H9 (cell line): ENCODE results near the gene GARRE1. TPM values are rescaled to one million over a fixed set of nuclear protein-coding genes. Genes with fewer than 3 reads are reported as not detected.

ENCODE experiments used
- DNase-seq: peaks from one replicate; pipeline ENCODE4 v3.0.0-alpha.2; 2017
- H2AFZ ChIP-seq: one replicate; pipeline ENCODE4 v1.6.1; 2013; ENCODE audit warnings: mild to moderate bottlenecking, low read length, control low read depth, moderate library complexity
- H2AK5ac ChIP-seq: 2 replicates; pipeline ENCODE4 v1.6.1; 2013; ENCODE audit warnings: low read length, control low read depth, mixed read lengths; ENCODE audit not compliant: insufficient read length
- H2BK120ac ChIP-seq: one replicate; pipeline ENCODE4 v1.6.1; 2013; ENCODE audit warnings: low read depth, mild to moderate bottlenecking, low read length, control low read depth, inconsistent platforms; ENCODE audit not compliant: poor library complexity, severe bottlenecking
- H2BK12ac ChIP-seq: 2 replicates; pipeline ENCODE4 v1.6.1; 2013; ENCODE audit warnings: low read length, control low read depth, mixed read lengths, low read depth; ENCODE audit not compliant: insufficient read length
- H2BK15ac ChIP-seq: 2 replicates; pipeline ENCODE4 v1.6.1; 2013; ENCODE audit warnings: low read depth, low read length, control low read depth
- H2BK20ac ChIP-seq: one replicate; pipeline ENCODE4 v1.6.1; 2013; ENCODE audit warnings: low read depth, mild to moderate bottlenecking, low read length, control low read depth, inconsistent platforms; ENCODE audit not compliant: poor library complexity, severe bottlenecking
- H2BK5ac ChIP-seq: 2 replicates; pipeline ENCODE4 v1.6.1; 2013; ENCODE audit warnings: low read length, control low read depth, mixed read lengths; ENCODE audit not compliant: insufficient read length
- H3K14ac ChIP-seq: 2 replicates; pipeline ENCODE4 v1.6.1; 2013; ENCODE audit warnings: low read length, control low read depth; ENCODE audit not compliant: insufficient read depth
- H3K18ac ChIP-seq: 2 replicates; pipeline ENCODE4 v1.6.1; 2013; ENCODE audit warnings: low read depth, mild to moderate bottlenecking, mixed read lengths, low read length, control low read depth; ENCODE audit not compliant: insufficient read length
- H3K23ac ChIP-seq: 2 replicates; pipeline ENCODE4 v1.6.1; 2013; ENCODE audit warnings: low read length, control low read depth, mixed read lengths, low read depth; ENCODE audit not compliant: insufficient read length
- H3K23me2 ChIP-seq: 2 replicates; pipeline ENCODE4 v1.6.1; 2013; ENCODE audit warnings: low read depth, mild to moderate bottlenecking, mixed read lengths, low read length, control low read depth; ENCODE audit not compliant: insufficient read length, poor library complexity, severe bottlenecking
- H3K27ac ChIP-seq: 2 replicates; pipeline ENCODE4 v1.5.1; 2013; ENCODE audit warnings: low read length, control low read depth, mixed read lengths, low read depth; ENCODE audit not compliant: insufficient read length
- H3K27me3 ChIP-seq: 2 replicates; pipeline ENCODE4 v1.6.1; 2013; ENCODE audit warnings: low read length, control low read depth, inconsistent platforms; ENCODE audit not compliant: insufficient read depth
- H3K4ac ChIP-seq: 2 replicates; pipeline ENCODE4 v1.6.1; 2013; ENCODE audit warnings: low read depth, mild to moderate bottlenecking, control low read depth, inconsistent platforms, low read length, moderate library complexity
- H3K4me1 ChIP-seq: 2 replicates; pipeline ENCODE4 v1.6.1; 2013; ENCODE audit warnings: low read length, control low read depth, inconsistent platforms; ENCODE audit not compliant: insufficient read depth
- H3K4me2 ChIP-seq: 2 replicates; pipeline ENCODE4 v1.6.1; 2013; ENCODE audit warnings: low read length, control low read depth, mixed read lengths; ENCODE audit not compliant: insufficient read length, insufficient read depth
- H3K56ac ChIP-seq: 2 replicates; pipeline ENCODE4 v1.6.1; 2013; ENCODE audit warnings: low read depth, mild to moderate bottlenecking, mixed read lengths, low read length, control low read depth; ENCODE audit not compliant: insufficient read length
- H3K79me1 ChIP-seq: 2 replicates; pipeline ENCODE4 v1.6.1; 2013; ENCODE audit warnings: low read depth, mild to moderate bottlenecking, moderate library complexity, low read length, control low read depth, inconsistent platforms; ENCODE audit not compliant: insufficient read depth, poor library complexity, severe bottlenecking
- H3K79me2 ChIP-seq: 2 replicates; pipeline ENCODE4 v1.6.1; 2013; ENCODE audit warnings: low read length, control low read depth, inconsistent platforms; ENCODE audit not compliant: insufficient read depth
- H3K9ac ChIP-seq: 2 replicates; pipeline ENCODE4 v1.6.1; 2013; ENCODE audit warnings: low read length, control low read depth, mixed read lengths; ENCODE audit not compliant: insufficient read length; ENCODE audit errors: extremely low read depth
- H3K9me3 ChIP-seq: one replicate; pipeline ENCODE4 v1.6.1; 2013; ENCODE audit warnings: low read depth, low read length, inconsistent platforms; ENCODE audit not compliant: control insufficient read depth
- H3T11ph ChIP-seq: one replicate; pipeline ENCODE4 v1.6.1; 2013; ENCODE audit warnings: mild to moderate bottlenecking, low read length, control low read depth, inconsistent platforms
- H4K20me1 ChIP-seq: one replicate; pipeline ENCODE4 v1.6.1; 2013; ENCODE audit not compliant: control insufficient read depth, insufficient read length, insufficient read depth
- H4K5ac ChIP-seq: 2 replicates; pipeline ENCODE4 v1.6.1; 2013; ENCODE audit warnings: low read depth, mild to moderate bottlenecking, mixed read lengths, low read length, control low read depth; ENCODE audit not compliant: insufficient read length
- H4K8ac ChIP-seq: replicated peaks from 2 replicates; pipeline ENCODE4 v1.6.1; 2013; ENCODE audit warnings: low read length, control low read depth, mixed read lengths, low read depth; ENCODE audit not compliant: insufficient read length
- H4K91ac ChIP-seq: 2 replicates; pipeline ENCODE4 v1.6.1; 2013; ENCODE audit warnings: low read depth, mild to moderate bottlenecking, moderate library complexity, mixed read lengths, low read length, control low read depth; ENCODE audit not compliant: insufficient read length
- H3K27ac Mint-ChIP-seq, 3 experiments: 2 replicates in 2 of 3; 3 replicates in 1 of 3; pipeline ENCODE4 v1.8.0; 2020 to 2021; ENCODE audit warnings: mixed read lengths in 3 of 3, mild to moderate bottlenecking in 1 of 3, moderate library complexity in 1 of 3
- H3K27me3 Mint-ChIP-seq: 2 replicates; pipeline ENCODE4 v1.8.0; 2021; ENCODE audit warnings: low read depth, mild to moderate bottlenecking, moderate library complexity, mixed read lengths
- H3K36me3 Mint-ChIP-seq, 3 experiments: 2 replicates in 2 of 3; 3 replicates in 1 of 3; pipeline ENCODE4 v1.8.0; 2020 to 2021; ENCODE audit warnings: low read depth in 3 of 3, mixed read lengths in 3 of 3; ENCODE audit not compliant: insufficient read depth in 1 of 3
- H3K4me1 Mint-ChIP-seq, 2 experiments: 2 replicates each; pipeline ENCODE4 v1.8.0; 2020; ENCODE audit warnings: mixed read lengths in 2 of 2
- H3K4me3 Mint-ChIP-seq, 2 experiments: 2 replicates in 1 of 2; 3 replicates in 1 of 2; pipeline ENCODE4 v1.8.0; 2020 to 2021; ENCODE audit warnings: mild to moderate bottlenecking in 2 of 2, mixed read lengths in 2 of 2, moderate library complexity in 1 of 2
- H3K9me3 Mint-ChIP-seq, 2 experiments: 2 replicates in 1 of 2; 3 replicates in 1 of 2; pipeline ENCODE4 v1.8.0; 2020; ENCODE audit warnings: mild to moderate bottlenecking in 2 of 2, mixed read lengths in 2 of 2, moderate library complexity in 1 of 2
- WGBS: extraction: QIAGEN DNeasy Blood & Tissue Kit; methylation state at CpG from one replicate; pipeline ENCODE4 v1.1.7; 2013; ENCODE audit warnings: missing lambda C conversion rate, low lambda C conversion rate, mixed read lengths; ENCODE audit not compliant: insufficient read length; ENCODE audit errors: extremely low coverage; 5-methylcytosine and 5-hydroxymethylcytosine counted together
- total RNA-seq: library from RNA; stranded (reverse); gene quantifications from 2 replicates; pipeline ENCODE4 v1.2.1, GENCODE V29; 2021
- TF ChIP-seq, protein P1 (sequence below): fragments of 200-600 bp; sonication (generic); conservative IDR thresholded peaks from 3 replicates; pipeline ENCODE4 v1.8.0; 2021; ENCODE audit warnings: antibody characterized with exemption, mild to moderate bottlenecking

Gene GARRE1
- total RNA-seq, 1 experiment from 2014 or later: 24.1 TPM

DNA sequence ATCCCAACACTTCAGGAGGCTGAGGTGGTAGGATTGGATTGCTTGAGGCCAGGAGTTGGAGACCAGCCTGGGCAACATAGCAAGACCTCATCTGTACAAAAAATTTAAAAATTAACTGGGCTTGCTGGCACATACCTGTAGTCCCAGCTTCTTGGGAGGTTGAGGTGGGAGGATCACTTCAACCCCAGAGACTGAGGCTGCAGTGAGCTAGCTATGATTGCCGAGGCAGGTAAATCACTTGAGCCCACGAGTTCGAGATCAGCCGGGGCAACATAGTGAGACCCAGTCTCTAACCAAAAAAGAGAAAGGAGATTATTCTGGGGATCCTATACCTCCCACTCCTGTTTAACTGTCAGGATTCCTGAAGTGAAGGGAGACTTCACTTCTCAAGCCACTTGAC, 16.4 kb upstream of the GARRE1 start:
- WGBS: no CpG with 5 or more reads among the region's 4 CpGs
- Histone ChIP-seq H2AK5ac (no peak overlapping the region), H3K23ac (no peak overlapping the region), H4K8ac (no peak overlapping the region), H3K56ac (no peak overlapping the region), H4K20me1 (no peaks in the 10 kb centered on the region), H3K14ac (no peak overlapping the region), H4K91ac (no peak overlapping the region), H4K5ac (no peak overlapping the region), H3K79me2 (no peaks in the 10 kb centered on the region), H3K9ac (no peak overlapping the region), H2BK20ac (no peak overlapping the region), H3K18ac (no peak overlapping the region), H2BK15ac (no peak overlapping the region), H3T11ph (no peak overlapping the region), H3K4me2 (no peak overlapping the region), H2BK120ac (no peak overlapping the region), H3K79me1 (no peaks in the 10 kb centered on the region), H3K9me3 (no peaks in the 10 kb centered on the region), H3K27me3 (no peaks in the 10 kb centered on the region), H3K23me2 (no peaks in the 10 kb centered on the region), H3K4ac (no peak overlapping the region), H3K4me1 (no peaks in the 10 kb centered on the region), H2AFZ (no peak overlapping the region), H2BK5ac (no peak overlapping the region), H2BK12ac (no peak overlapping the region), H3K27ac (no peak overlapping the region)
- Mint-ChIP-seq H3K4me3 (no peak overlapping the region), H3K27ac (peak overlapping the region in 2 of 3 experiments; percentile 0 to 66; a peak in 3 of 7 replicates), H3K4me1 (peaks cover 25 to 35% of the 10 kb centered on the region in 2 experiments), H3K36me3 (peaks cover 0 to 8% (median 0%) of the 10 kb centered on the region in 3 experiments; a peak in 2 of 7 replicates), H3K27me3 (no peaks in the 10 kb centered on the region), H3K9me3 (no peaks in the 10 kb centered on the region)
- DNase-seq: no peak
- TF ChIP-seq, protein P1, sequence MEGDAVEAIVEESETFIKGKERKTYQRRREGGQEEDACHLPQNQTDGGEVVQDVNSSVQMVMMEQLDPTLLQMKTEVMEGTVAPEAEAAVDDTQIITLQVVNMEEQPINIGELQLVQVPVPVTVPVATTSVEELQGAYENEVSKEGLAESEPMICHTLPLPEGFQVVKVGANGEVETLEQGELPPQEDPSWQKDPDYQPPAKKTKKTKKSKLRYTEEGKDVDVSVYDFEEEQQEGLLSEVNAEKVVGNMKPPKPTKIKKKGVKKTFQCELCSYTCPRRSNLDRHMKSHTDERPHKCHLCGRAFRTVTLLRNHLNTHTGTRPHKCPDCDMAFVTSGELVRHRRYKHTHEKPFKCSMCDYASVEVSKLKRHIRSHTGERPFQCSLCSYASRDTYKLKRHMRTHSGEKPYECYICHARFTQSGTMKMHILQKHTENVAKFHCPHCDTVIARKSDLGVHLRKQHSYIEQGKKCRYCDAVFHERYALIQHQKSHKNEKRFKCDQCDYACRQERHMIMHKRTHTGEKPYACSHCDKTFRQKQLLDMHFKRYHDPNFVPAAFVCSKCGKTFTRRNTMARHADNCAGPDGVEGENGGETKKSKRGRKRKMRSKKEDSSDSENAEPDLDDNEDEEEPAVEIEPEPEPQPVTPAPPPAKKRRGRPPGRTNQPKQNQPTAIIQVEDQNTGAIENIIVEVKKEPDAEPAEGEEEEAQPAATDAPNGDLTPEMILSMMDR: no peak
